Transverse colon (tissue), 4 donors: Measurements from ENCODE around the gene TAS2R19.

Experiments used
- EP300 ChIP-seq: sonication (generic); formaldehyde crosslinking; IDR thresholded peaks from one replicate; pipeline ENCODE4 v1.6.1; 2017; ENCODE audit warnings: antibody characterized with exemption, low read depth
- POLR2A ChIP-seq: fragments of 450-650 bp; IDR thresholded peaks from one replicate; pipeline ENCODE4 v1.6.1; 2016; ENCODE audit warnings: antibody characterized with exemption, mild to moderate bottlenecking, moderate library complexity
- POLR2AphosphoS5 ChIP-seq, 3 donors: sonication (generic); formaldehyde crosslinking; IDR thresholded peaks; one replicate each; pipeline ENCODE4 v1.6.1; 2016; ENCODE audit warnings: antibody characterized with exemption in 3 of 3
- TF ChIP-seq, protein P1 (sequence below), 5 experiments: fragments of 200-600 bp in 3 of 5; fragments of 450-650 bp in 2 of 5; sonication (generic) in 3 of 5; IDR thresholded peaks; 1 replicate in 2 of 5; 2 replicates in 3 of 5; pipeline ENCODE4 v1.5.1; 2016 to 2017; ENCODE audit warnings: antibody characterized with exemption in 5 of 5, inconsistent platforms in 3 of 5, mild to moderate bottlenecking in 2 of 5, moderate library complexity in 1 of 5

DNA sequence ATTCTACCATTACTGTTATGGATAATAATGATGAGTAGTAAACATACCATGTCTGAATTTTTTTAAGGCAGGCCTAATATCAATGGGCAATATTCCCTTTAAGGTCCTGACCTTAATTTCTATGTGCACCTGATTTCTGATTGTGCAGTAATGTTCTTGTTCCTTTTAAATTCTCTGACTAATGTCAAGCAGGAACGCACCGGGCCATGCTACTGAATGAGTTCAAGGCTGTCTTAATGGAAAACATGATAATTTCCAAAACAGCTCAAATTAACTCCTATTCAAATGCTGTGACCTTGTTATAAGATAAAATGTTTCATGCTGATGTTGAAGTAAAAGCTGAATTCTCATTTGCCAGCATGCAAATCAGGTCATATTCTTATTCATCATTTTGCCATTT is 32.9 kb upstream of the TAS2R19 start:
- no peak for TF ChIP-seq POLR2AphosphoS5 (IDR thresholded peaks at IDR 0.05)
- TF ChIP-seq, protein P1, sequence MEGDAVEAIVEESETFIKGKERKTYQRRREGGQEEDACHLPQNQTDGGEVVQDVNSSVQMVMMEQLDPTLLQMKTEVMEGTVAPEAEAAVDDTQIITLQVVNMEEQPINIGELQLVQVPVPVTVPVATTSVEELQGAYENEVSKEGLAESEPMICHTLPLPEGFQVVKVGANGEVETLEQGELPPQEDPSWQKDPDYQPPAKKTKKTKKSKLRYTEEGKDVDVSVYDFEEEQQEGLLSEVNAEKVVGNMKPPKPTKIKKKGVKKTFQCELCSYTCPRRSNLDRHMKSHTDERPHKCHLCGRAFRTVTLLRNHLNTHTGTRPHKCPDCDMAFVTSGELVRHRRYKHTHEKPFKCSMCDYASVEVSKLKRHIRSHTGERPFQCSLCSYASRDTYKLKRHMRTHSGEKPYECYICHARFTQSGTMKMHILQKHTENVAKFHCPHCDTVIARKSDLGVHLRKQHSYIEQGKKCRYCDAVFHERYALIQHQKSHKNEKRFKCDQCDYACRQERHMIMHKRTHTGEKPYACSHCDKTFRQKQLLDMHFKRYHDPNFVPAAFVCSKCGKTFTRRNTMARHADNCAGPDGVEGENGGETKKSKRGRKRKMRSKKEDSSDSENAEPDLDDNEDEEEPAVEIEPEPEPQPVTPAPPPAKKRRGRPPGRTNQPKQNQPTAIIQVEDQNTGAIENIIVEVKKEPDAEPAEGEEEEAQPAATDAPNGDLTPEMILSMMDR (IDR thresholded peaks at IDR 0.05) = no peak
- TF ChIP-seq POLR2A = no peak
- no peak for TF ChIP-seq EP300
